IMR-90 (cell line): Measurements from ENCODE around the gene RETREG1. TPM values are rescaled to one million over a fixed set of nuclear protein-coding genes. Genes with fewer than 3 reads are reported as not detected.

Experiments used
- ATAC-seq: fragments of 200-7000 bp; cut with Tn5 transposase; 2 replicates; pipeline ENCODE4 v1.9.1; 2020; ENCODE audit warnings: low read depth, mild to moderate bottlenecking, moderate library complexity
- BruUV-seq: library from RNA; stranded (reverse); fragments of 400-500 nt; replicated peaks from 2 replicates; lab custom pipeline; 2021; lab: Mats Ljungman, UMichigan
- CTCF ChIA-PET: fragments of 300-600 bp; formaldehyde crosslinking; extraction: SDS; loops from one replicate; lab custom pipeline; 2021; ENCODE audit warnings: antibody characterized with exemption; lab: Yijun Ruan, JAX
- POLR2A ChIA-PET: fragments of 300-600 bp; sonication (Branson Sonifier 250); formaldehyde crosslinking; loops from one replicate; lab custom pipeline; 2022; ENCODE audit warnings: antibody characterized with exemption; ENCODE audit not compliant: unreplicated experiment; lab: Charles Lee
- DNase-seq: peaks from one replicate; pipeline ENCODE4 v3.0.0; 2013
- H2AFZ ChIP-seq: replicated peaks from 2 replicates; pipeline ENCODE3; 2013; ENCODE audit warnings: low read length, mild to moderate bottlenecking; ENCODE audit not compliant: poor library complexity
- H2AK5ac ChIP-seq: 2 replicates; pipeline ENCODE4 v1.6.1; 2013; ENCODE audit warnings: low read depth, low read length, inconsistent platforms
- H2AK9ac ChIP-seq: replicated peaks from 2 replicates; pipeline ENCODE3; 2013; ENCODE audit warnings: mild to moderate bottlenecking, low read depth, low read length, moderate library complexity; ENCODE audit not compliant: poor library complexity
- H2BK120ac ChIP-seq: 2 replicates; pipeline ENCODE4 v1.6.1; 2013; ENCODE audit warnings: low read depth, low read length, inconsistent platforms
- H2BK15ac ChIP-seq: 3 replicates; pipeline ENCODE4 v1.6.1; 2013; ENCODE audit warnings: low read depth, low read length, inconsistent platforms
- H2BK20ac ChIP-seq: 2 replicates; pipeline ENCODE4 v1.6.1; 2013; ENCODE audit warnings: low read depth, mild to moderate bottlenecking, inconsistent platforms, low read length, moderate library complexity
- H2BK5ac ChIP-seq: 2 replicates; pipeline ENCODE4 v1.6.1; 2013; ENCODE audit warnings: mild to moderate bottlenecking, low read depth, low read length, inconsistent platforms; ENCODE audit not compliant: poor library complexity, severe bottlenecking
- H3K14ac ChIP-seq: replicated peaks from 2 replicates; pipeline ENCODE4 v1.6.1; 2013; ENCODE audit warnings: low read depth, low read length, inconsistent platforms
- H3K18ac ChIP-seq: 2 replicates; pipeline ENCODE4 v1.6.1; 2013; ENCODE audit warnings: low read depth, low read length, control low read depth
- H3K23ac ChIP-seq: 2 replicates; pipeline ENCODE4 v1.6.1; 2013; ENCODE audit warnings: low read depth, low read length, inconsistent platforms
- H3K27ac ChIP-seq: 2 replicates; pipeline ENCODE4 v1.5.1; 2013; ENCODE audit warnings: mild to moderate bottlenecking, control low read depth, low read length; ENCODE audit not compliant: insufficient read depth
- H3K27me3 ChIP-seq: 2 replicates; pipeline ENCODE4 v1.6.1; 2013; ENCODE audit warnings: low read length; ENCODE audit not compliant: control insufficient read depth, insufficient read depth
- H3K36me3 ChIP-seq: 2 replicates; pipeline ENCODE4 v1.6.1; 2013; ENCODE audit warnings: low read length, mixed read lengths; ENCODE audit not compliant: control insufficient read depth, insufficient read depth
- H3K4ac ChIP-seq: 2 replicates; pipeline ENCODE4 v1.6.1; 2013; ENCODE audit warnings: low read depth, low read length, inconsistent platforms
- H3K4me1 ChIP-seq: 2 replicates; pipeline ENCODE4 v1.6.1; 2013; ENCODE audit warnings: low read length, mixed read lengths; ENCODE audit not compliant: control insufficient read depth, insufficient read depth
- H3K4me2 ChIP-seq: 2 replicates; pipeline ENCODE4 v1.6.1; 2013; ENCODE audit warnings: low read depth, mild to moderate bottlenecking, control low read depth, low read length, moderate library complexity
- H3K4me3 ChIP-seq: 2 replicates; pipeline ENCODE4 v1.5.1; 2013; ENCODE audit warnings: low read depth, mild to moderate bottlenecking, control low read depth, low read length, moderate library complexity; ENCODE audit not compliant: insufficient read depth
- H3K56ac ChIP-seq: 2 replicates; pipeline ENCODE4 v1.6.1; 2013; ENCODE audit warnings: low read length, inconsistent platforms; ENCODE audit not compliant: insufficient read depth; ENCODE audit errors: extremely low read depth
- H3K79me1 ChIP-seq, 2 experiments: 2 replicates each; pipeline ENCODE4 v1.6.1; 2013; ENCODE audit warnings: low read length in 2 of 2, inconsistent platforms in 1 of 2, low read depth in 1 of 2
- H3K9ac ChIP-seq: 2 replicates; pipeline ENCODE4 v1.6.1; 2013; ENCODE audit warnings: low read depth, low read length, control low read depth
- H3K9me1 ChIP-seq: 2 replicates; pipeline ENCODE4 v1.6.1; 2013; ENCODE audit warnings: low read length, inconsistent platforms; ENCODE audit not compliant: insufficient read depth
- H3K9me3 ChIP-seq: 2 replicates; pipeline ENCODE4 v1.6.1; 2013; ENCODE audit warnings: low read length; ENCODE audit not compliant: control insufficient read depth, insufficient read depth
- H4K20me1 ChIP-seq: 2 replicates; pipeline ENCODE4 v1.6.1; 2013; ENCODE audit warnings: low read length, inconsistent platforms; ENCODE audit not compliant: insufficient read depth
- H4K5ac ChIP-seq: 2 replicates; pipeline ENCODE4 v1.6.1; 2013; ENCODE audit warnings: mild to moderate bottlenecking, low read depth, low read length, control low read depth
- H4K8ac ChIP-seq, 2 experiments: 2 replicates each; pipeline ENCODE4 v1.6.1; 2013; ENCODE audit warnings: low read depth in 2 of 2, low read length in 2 of 2, control low read depth in 1 of 2, inconsistent platforms in 1 of 2
- H4K91ac ChIP-seq: 2 replicates; pipeline ENCODE4 v1.6.1; 2013; ENCODE audit warnings: low read depth, low read length, inconsistent platforms; ENCODE audit not compliant: insufficient read depth
- BHLHE40 ChIP-seq: fragments of 150-350 bp; IDR thresholded peaks from 2 replicates; pipeline ENCODE4 v1.6.1; 2016; ENCODE audit warnings: mild to moderate bottlenecking, low read depth, low read length
- MXI1 ChIP-seq: IDR thresholded peaks from 2 replicates; pipeline ENCODE4 v1.6.1; 2012; ENCODE audit warnings: low read depth, mild to moderate bottlenecking, low read length, moderate library complexity, borderline replicate concordance
- WGBS, 2 experiments: methylation state at CpG; one replicate each; pipeline versions ENCODE4 v1.1.5 to v1.1.7; 2013; ENCODE audit warnings: missing lambda C conversion rate in 2 of 2; ENCODE audit not compliant: insufficient read length in 1 of 2; ENCODE audit errors: extremely low coverage in 2 of 2; 5-methylcytosine and 5-hydroxymethylcytosine counted together
- dilution Hi-C: fragments of 300-500 bp; cut with HindIII; formaldehyde crosslinking; loops from one replicate; pipeline ENCODE4 v1.14.3; 2018; ENCODE audit warnings: low sequenced_read_pairs; ENCODE audit not compliant: unreplicated experiment
- in situ Hi-C: fragments of 300-500 bp; cut with MboI; formaldehyde crosslinking; loops from 3 replicates; pipeline ENCODE4 v1.14.3; 2019; ENCODE audit warnings: low sequenced_read_pairs, inconsistent platforms, mixed read lengths
- intact Hi-C: fragments of 100-400 bp; cut with micrococcal nuclease; formaldehyde crosslinking; loops from 2 replicates; pipeline ENCODE4 v1.10.0; 2022
- polyA plus RNA-seq, 3 experiments: library from polyadenylated mRNA; depleted of rRNA; stranded (reverse); fragments of >200 nt; gene quantifications; 2 replicates each; pipeline ENCODE4 v1.2.3, GENCODE V29; 2012; ENCODE audit warnings: low replicate concordance in 1 of 3
- total RNA-seq: library from RNA; depleted of rRNA; stranded (reverse); fragments of >200 nt; gene quantifications from 2 replicates; pipeline ENCODE4 v1.2.3, GENCODE V29; 2012

Gene RETREG1
- total and polyA plus RNA-seq, 2 of the 4 experiments (the other 2 are of a cell fraction), result not detected

DNA sequence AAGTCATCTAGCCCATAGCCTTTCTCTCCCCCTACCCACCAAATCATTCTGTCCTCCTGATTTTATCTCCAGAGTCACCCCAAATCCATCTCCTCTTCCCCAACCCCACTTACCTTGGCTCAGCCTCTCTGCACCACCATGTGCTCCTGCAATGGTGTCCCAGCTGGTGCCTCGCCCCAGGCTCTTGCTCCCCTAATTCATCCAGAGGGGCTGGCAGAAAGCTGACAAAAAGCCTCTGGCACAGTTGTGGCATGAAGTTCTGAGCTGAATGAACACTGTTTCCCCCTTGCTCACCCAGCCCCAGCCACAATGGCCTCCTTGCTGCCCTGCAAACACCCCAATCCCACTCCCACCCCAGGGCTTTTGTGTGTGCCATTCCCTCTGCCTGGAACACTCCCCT lies 10.2 kb downstream of the RETREG1 start:
- no peak for ATAC-seq
- Histone ChIP-seq H2BK20ac (no peak overlapping the region), H2AK9ac (no peak overlapping the region), H2BK15ac (no peak overlapping the region), H3K4me1 (no peaks in the 10 kb centered on the region), H4K5ac (no peak overlapping the region), H3K9me3 (no peaks in the 10 kb centered on the region), H3K36me3 (no peaks in the 10 kb centered on the region), H3K4me2 (no peak overlapping the region), H3K18ac (no peak overlapping the region), H2AK5ac (no peak overlapping the region), H2BK5ac (no peak overlapping the region), H3K56ac (no peak overlapping the region), H4K91ac (no peak overlapping the region), H3K14ac (no peak overlapping the region), H3K79me1 (no peaks in the 10 kb centered on the region), H3K27me3 (peaks cover 42% of the 10 kb centered on the region), H4K20me1 (no peaks in the 10 kb centered on the region), H3K9me1 (no peaks in the 10 kb centered on the region), H3K27ac (no peak overlapping the region), H4K8ac (no peak overlapping the region), H3K4me3 (no peak overlapping the region), H3K9ac (no peak overlapping the region), H3K23ac (no peak overlapping the region), H2BK120ac (no peak overlapping the region), H2AFZ (no peak overlapping the region), H3K4ac (no peak overlapping the region)
- POLR2A ChIA-PET, result no interaction called here
- dilution Hi-C loops (no loop called here), intact Hi-C loops (no loop called here), in situ Hi-C loops (no loop called here)
- CTCF ChIA-PET, result no interaction called here
- BruUV-seq, result no TSS peak
- WGBS, 2 experiments, result no CpG with 5 or more reads among the region's 1 CpG
- TF ChIP-seq MXI1, result no peak
- no peak for TF ChIP-seq BHLHE40
- DNase-seq, result no peak
